GM11168 (cell line): ENCODE data around the gene UTP25.

Source experiments
- in situ Hi-C: fragments of 300-500 bp; cut with MboI; formaldehyde crosslinking; loops from one replicate; pipeline ENCODE4 v1.12.0; 2022; ENCODE audit warnings: low sequenced_read_pairs; ENCODE audit not compliant: unreplicated experiment

UTP25 gene

GRCh38 chr1:209837671-209838070 lies 9.9 kb downstream of the UTP25 start:
- in situ Hi-C loops = no loop called here

GRCh38 chr1:209838537-209838936 lies 10.8 kb downstream of the UTP25 start:
- in situ Hi-C loops = no loop called here

GRCh38 chr1:209839875-209840546 lies 12.2 kb downstream of the UTP25 start:
- in situ Hi-C loops = no loop called here

GRCh38 chr1:209840611-209841010 lies 12.8 kb downstream of the UTP25 start:
- in situ Hi-C loops = no loop called here

GRCh38 chr1:209844695-209845407 lies 17.1 kb downstream of the UTP25 start:
- in situ Hi-C loops = no loop called here

- in situ Hi-C loops = no loop called here
Observed at GRCh38 chr1:209845408-209845725, 17.6 kb downstream of the UTP25 start.

DNA sequence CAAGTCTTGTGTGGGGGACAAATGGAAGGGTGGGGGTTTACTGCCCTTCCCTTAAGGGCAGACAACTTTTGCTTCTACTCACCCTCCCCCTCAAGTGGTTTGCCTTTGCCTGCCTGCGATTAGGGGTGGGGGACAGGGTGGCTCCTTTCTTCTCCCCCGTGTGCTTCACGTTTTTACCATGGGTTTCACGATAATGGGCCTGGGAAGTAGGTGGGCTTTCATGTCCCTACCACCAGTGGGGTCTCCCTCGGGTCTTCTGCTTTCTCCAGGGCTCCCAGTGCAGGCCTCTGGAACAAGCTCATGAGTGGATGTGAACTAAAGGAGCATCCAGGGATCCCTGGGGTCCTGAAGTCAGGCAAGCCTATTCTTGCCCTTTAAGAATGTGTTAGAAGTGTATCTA lies 21.6 kb downstream of the UTP25 start:
- in situ Hi-C loops = no loop called here

GRCh38 chr1:209850342-209850979 lies 22.7 kb downstream of the UTP25 start:
- in situ Hi-C loops = loop anchor here (25.0 kb wide), 1 partner anchor 462 kb away; no protein-coding TSS in a partner anchor

DNA sequence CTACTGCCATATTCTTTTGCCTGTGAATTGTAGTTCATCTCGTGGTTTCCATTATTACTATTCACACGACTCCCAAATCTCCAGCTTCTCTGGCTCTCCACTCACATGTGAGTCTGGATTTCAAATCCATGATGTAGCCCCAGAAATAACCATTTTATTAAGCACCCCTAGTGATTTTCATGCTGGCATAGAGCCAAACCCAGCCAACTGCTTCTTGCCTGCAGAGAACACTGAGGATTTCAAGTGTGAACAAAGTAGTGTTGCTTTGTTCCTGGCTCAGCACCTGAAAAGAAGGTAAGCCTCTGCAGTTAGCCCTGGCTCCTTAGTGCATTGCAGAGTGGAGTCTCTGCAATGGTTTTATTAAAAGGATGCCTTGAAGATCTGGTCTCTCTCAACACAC lies 25.9 kb downstream of the UTP25 start:
- in situ Hi-C loops = loop anchor here (25.0 kb wide), 1 partner anchor 459 kb away; no protein-coding TSS in a partner anchor

DNA sequence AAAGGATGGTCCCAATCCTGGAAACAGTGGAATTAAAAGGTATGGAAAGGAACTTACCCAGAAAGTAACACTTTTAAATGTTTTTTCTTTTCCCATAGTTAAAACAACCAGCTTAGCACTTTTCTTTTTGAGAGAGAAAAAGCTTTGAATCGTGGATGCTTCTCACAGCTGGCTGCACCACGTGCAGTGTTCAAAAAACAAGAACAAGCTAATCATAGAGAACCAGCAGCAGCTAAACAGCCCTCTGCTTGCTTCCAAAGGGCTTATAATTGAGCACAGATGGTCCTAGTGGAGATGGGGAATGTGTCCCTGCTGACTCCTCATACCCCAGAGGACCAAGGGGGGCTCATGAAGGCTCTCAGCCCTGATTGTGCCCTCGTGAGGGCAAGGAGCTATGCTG lies 26.4 kb downstream of the UTP25 start:
- in situ Hi-C loops = loop anchor here (25.0 kb wide), 1 partner anchor 458 kb away; no protein-coding TSS in a partner anchor

- in situ Hi-C loops = loop anchor here (25.0 kb wide), 1 partner anchor 457 kb away; no protein-coding TSS in a partner anchor
Observed at GRCh38 chr1:209855006-209855405, 27.2 kb downstream of the UTP25 start.

GRCh38 chr1:209855623-209856022 lies 27.9 kb downstream of the UTP25 start:
- in situ Hi-C loops = loop anchor here (25.0 kb wide), 1 partner anchor 457 kb away; no protein-coding TSS in a partner anchor

- in situ Hi-C loops = loop anchor here (25.0 kb wide), 1 partner anchor 454 kb away; no protein-coding TSS in a partner anchor
Observed at GRCh38 chr1:209858561-209859103, 30.9 kb downstream of the UTP25 start.

DNA sequence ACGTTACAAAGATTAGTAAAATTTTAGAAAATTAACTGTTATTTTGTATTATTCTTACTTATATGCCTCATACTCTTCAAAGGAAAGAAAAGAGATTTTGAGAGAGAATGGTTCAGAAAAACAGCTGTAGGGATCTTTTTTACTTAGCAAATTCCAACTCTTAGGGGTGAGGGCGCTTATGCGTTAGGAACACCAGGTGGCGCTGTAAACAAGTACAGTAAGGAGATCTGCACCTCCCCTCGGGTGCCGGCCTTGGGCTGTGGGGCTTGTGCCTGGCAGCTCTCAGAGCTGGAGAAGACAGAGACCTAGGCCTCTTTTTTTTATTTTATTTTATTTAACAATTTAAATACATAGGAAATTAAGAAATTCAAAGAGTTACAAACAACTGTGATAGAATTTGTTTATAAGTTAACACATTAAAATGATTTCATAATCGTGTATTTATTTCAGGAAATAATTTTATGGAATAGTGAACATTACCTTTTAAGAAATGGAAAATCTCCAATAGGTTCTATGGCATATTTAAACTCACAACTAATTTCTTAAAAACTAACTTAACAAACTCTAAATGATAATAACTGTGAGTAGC lies 32.6 kb downstream of the UTP25 start:
- in situ Hi-C loops = loop anchor here (25.0 kb wide), 1 partner anchor 452 kb away; no protein-coding TSS in a partner anchor

DNA sequence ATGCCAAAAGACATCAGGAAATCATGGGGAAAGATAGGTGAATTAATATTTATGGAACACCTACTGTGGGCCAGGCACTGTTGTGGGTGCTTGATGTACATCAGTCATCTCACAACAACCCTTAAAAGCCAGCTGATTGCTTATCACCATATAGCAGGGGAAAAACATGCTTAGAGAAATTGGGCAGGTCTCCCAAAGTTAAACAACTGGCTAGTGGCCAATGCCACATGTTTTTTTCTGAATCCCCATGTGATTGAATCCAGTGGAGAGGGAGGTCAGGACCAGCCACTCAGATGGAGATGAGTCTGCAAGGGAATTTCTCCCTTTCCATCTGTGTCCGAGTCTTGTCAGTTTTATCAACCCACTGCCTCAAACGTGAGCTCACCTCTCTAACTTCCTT lies 33.5 kb downstream of the UTP25 start:
- in situ Hi-C loops = loop anchor here (25.0 kb wide), 1 partner anchor 451 kb away; no protein-coding TSS in a partner anchor

- in situ Hi-C loops = loop anchor here (25.0 kb wide), 1 partner anchor 450 kb away; no protein-coding TSS in a partner anchor
Observed at GRCh38 chr1:209862391-209863356, 34.9 kb downstream of the UTP25 start.

- in situ Hi-C loops = loop anchor here (25.0 kb wide), 1 partner anchor 448 kb away; no protein-coding TSS in a partner anchor
Observed at GRCh38 chr1:209863766-209864485, 36.2 kb downstream of the UTP25 start.

- in situ Hi-C loops = loop anchor here (25.0 kb wide), 1 partner anchor 446 kb away; no protein-coding TSS in a partner anchor
Observed at GRCh38 chr1:209866201-209866600, 38.4 kb downstream of the UTP25 start.
